NCI-H345 treated with DMSO at 0.1 percent for 48 hours (cell line): ENCODE results near the gene COA8.
"Not testable (repeated sequence)": the region's sequence is repeated elsewhere in the genome, so short reads cannot be mapped to it uniquely, and the experiment has no call there.

ENCODE experiments used
- DNase-seq: peaks from one replicate; lab custom pipeline; 2025; ENCODE audit not compliant: unreplicated experiment; lab: John Stamatoyannopoulos, UW

The COA8 gene

DNA sequence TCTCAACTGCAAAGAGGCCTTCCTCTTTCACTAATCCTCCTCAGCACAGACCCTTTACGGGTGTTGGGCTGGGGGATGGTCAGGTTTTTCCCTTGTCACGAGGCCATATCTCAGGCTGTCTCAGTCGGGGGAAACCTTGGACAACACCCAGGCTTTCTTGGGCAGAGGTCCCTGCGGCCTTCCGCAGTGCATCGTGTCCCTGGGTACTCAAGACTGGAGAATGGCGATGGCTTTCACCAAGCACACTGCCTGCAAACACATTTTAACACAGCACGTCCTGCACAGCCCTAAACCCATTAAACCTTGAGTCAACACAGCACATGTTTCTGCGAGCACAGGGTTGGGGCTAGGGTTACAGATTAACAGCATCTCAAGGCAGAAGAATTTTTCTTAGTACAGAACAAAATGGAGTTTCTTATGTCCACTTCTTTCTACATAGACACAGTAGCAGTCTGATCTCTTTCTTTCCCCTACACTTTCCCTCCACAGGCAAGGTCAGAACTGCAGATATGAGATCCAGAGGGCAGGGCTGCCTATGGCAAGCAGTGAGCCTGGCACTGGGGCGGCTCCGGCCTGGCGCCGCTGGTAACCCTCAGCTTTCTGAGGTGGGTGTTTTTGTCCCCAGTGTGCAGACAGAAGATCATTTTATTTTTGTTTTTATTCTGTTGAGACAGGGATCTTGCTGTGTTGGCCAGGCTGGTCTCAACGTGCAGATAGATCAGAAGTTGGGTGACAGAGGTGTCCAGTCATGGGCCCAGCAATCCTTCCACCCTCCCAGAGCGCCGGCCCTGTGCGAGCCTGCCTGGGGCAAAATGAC, 37.1 kb upstream of the COA8 start:
- not testable (repeated sequence) for DNase-seq

DNA sequence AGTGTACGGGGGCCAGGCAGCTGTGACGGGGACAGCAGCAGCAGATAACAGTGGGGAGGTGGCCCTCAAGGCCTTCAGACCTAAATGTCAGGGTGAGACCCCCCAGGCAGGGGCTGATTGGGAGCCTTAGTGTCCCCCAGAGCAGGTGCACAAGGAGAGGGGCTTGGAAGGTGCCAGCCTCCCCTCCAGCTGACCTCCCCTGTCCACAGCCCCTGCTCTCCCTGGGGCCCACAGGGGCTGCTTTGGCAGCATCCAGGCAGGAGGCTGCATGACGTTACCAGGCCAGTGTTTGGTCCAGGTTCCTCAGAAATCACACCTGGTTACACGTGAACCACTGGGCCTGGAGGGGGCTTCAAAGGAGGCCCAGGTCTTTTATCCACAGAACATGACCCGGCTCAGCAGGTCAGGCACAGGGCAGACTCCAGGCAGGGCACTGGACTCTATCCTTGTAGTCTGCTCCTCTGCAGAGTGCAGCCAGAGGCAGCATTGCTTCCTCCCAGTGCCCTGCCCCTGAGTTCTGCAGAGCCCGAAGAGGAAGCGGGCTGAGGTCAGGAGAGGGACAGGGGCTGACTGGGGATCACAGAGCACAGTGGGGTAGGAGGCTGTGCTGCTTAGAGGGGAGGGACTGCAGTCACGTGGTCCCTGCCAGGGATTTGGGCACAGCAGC, 36.4 kb upstream of the COA8 start:
- no peak for DNase-seq

DNA sequence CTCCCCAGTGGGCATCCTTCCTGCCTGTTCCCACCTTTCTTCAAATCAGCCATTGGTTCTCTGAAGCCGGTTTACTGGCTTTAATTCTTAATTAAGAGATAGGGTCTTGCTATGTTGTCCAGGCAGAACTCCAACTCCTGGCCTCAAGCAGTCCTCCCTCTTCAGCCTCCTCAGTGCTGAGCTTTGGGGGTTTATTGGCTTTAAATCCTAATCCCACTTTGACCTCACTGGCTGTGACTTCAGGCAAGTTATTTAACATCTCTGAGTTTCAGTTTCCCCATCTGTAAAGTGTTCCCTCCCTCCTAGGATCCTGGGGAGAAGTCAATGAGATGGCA, 35.9 kb upstream of the COA8 start:
- DNase-seq, result no peak

DNA sequence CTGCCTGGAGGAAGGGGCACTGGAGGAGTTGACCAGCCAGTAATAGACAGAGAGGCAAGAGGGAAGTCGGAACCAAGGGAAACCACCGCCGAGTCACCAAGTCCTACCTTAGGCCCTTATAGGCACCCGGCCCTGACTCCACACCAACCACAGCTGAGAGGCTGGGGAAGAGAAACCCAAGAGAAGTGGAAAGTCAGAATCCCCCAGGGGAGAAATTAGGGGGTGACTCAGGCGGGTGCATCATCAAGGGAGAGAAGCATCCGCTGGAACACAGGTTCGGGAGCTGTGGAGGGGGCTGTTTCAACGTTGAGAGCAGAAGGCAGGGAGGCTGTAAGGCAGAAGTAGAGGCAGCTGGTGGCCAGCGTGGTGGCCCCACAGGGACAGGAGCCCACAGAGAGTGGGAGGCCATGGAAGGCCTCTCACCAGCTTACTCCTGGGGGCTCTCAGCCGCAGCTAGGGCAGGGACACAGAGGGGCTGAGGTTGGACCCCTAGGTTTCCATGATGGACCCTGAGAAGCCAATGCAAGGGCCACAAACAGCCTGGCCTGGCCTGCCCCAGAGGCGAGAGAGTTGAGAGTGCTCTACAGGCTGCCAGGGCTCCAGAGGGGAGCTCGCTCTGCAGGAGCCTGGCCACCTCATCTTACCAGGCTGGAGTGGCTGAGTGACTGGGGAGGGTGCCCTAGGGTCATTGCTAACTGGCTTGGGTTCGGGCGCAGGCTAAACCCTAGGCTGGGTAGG, 35.2 kb upstream of the COA8 start:
- DNase-seq, result no peak

DNA sequence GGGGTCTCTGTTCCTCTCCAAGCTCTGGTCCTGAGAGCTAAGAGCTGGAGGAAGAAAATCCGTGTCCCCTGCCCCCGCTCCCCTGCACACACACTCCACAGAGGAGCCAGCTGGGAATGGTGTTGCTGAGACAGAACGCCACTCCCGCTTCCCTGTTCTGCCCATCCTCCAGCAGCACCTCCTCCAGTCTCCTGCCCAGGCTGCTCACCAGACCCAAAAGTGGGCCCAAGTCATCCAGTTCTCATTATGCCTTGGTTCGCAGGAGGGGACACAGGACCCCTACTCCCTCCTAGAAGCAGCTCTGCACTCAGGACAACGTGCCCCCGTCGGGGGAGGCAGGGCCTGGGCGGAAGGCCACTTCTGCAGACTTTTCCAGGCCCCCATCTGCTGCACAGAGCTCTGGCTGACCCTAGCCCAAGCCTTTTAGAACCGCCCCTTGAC, 34.6 kb upstream of the COA8 start:
- DNase-seq, result no peak

DNA sequence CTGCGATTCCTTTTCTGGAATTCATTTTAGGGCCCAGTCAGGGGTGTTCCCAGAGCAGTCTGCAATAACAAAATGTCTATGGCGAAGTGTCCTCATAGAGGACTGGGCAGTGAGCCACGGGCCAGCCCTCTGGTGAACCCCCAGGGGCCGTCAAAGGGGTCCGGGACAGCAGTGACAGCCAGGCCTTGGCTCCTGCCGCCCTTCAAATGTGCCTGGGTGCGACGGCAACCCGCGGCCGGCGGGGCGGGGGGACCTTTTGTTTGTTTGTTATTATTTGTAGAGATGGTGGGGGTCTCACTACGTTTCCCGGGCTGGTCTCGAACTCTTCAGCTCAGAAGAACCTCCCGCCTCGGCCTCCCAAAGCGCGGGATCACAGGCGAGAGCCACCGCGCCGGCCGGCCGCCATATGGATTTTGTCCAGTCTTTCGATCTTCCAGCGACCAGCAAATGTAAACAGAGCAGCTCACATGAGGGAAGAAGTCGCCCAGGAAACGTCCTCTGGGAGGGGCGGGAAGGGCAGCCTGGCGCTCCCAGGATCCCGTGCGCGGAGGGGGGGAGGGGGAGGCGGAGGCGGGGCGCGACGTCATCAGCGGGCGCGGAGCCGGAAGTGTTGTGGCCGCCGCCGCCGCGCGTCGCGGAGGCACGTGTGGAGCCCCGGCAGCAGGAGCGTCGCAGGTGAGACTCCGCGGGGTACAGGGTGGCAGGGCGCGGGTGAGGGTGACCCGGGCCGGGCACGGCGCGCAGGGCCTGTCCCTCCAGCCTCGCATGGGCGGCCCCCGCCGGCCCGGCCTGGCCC, 34.0 kb upstream of the COA8 start, which contains the start of gene TRMT61A:
Gene TRMT61A (plus strand): TSS at position 610 of the 796 bp plus-strand sequence. CDS start 783 bp downstream, outside the sequence.
- DNase-seq, result peak; percentile 67

DNA sequence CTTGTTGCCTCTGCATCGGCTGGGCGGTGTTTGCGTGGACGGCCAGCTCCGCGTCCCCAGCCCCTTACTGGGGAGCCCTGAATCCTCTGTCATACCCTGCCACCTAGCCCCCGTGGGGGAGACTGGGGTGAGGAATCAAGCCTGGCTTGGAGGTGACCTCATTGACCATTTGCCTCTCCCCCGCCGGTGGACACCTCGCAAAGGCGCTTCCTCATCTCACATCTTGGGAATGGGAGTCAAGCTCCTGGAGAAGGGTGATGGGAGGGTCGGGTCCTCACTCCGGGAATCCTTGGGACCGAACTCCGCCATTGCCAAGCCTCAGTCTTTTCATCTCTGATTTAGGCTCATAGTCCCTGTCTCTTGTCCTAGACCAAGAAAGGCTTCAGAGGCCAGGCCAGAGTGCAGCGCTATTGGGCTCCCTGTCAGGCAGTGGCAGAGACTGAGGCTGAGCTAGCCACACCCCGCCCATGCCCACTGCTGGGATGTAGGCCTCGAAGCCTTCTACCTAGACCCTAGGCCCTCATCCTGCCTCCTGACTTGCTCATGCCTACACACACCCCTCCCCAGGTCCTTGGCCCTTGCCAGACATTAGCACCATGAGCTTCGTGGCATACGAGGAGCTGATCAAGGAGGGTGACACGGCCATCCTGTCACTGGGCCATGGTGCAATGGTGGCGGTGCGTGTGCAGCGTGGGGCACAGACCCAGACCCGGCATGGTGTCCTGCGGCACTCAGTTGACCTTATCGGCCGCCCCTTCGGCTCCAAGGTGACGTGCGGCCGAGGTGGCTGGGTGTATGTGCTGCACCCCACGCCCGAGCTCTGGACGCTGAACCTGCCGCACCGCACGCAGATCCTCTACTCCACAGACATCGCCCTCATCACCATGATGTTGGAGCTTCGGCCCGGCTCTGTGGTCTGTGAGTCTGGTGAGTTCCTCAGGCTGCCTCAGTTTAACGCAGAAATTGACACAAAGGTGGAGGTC, 33.1 kb upstream of the COA8 start:
- no peak for DNase-seq

DNA sequence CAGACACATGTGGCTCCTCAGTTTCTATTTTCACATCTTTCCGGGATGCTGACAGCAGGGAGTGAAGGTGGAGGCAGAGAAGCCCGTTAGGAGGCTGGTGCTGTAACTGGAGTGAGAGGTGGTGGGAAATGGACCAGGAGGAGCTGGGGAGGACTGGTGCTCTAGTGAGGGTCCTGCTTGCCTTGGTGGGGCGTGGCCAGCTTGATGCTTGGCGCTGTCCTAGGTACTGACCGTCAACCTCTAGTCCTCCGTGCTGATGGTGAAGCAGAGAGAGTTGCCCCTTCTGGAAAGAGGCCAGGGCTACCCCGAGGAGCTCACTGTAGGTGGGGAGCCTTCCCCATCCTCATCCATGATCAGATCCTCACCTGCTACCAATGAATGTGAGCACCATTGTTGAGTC, 32.4 kb upstream of the COA8 start:
- no peak for DNase-seq

DNA sequence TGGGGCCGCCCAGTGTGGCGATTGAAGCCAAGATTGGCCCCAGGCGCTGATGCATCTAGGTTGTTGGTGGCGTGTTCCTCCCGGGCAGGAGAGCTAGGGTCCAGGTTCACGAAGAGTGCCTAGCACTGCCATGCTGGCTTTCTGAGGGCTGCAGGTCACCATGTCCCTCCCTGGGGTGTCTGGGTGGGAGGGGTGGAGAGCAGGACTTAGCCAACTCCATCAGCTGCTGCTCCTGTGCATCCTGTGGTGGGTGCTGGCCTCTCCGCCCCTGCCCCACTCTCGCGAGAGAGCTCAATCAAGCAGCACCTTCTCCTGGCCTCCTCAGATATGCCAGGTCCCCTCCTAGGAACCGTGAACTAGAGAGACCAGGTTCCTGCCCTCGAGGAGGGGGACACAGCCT, 31.9 kb upstream of the COA8 start:
- DNase-seq, result no peak

DNA sequence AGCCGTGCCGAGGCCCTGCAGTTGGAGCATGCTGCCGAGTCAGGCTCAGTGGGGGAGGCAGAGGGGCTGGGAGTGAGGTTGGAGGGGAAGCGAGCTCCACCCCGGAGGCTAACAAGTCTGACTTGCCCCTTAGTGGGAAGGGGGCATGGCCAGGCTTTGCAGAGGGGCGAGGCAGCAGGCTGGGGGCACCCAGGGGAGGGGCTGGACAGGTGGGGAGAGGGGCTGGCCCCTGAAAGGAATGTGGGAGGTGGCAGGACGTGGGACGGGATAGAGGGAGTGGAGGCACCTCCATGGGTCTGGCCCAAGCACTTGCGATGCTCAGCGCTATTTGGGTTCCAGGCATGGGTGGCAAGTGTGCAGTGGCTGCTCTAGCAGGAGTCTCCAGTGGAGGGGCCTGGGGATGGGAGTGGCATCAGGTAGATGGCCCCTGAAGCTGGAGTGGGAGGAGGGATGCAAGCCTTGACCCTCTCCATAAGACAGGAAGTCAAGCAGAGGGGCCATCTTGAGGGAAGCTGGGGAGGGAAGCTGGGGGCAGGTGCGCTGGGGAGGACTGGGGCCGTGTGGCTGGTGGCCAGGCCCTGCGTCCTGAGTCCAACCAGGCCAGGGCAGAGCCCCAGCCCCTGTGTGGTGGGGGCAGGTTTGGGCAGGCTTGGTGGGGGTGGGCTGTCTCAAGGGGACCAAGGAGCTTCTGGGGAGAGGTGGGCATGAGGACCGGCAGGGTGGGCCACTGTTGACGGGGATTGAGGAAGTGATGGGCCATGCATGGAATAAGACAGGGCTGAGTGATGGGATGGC, 31.1 kb upstream of the COA8 start:
- no peak for DNase-seq

DNA sequence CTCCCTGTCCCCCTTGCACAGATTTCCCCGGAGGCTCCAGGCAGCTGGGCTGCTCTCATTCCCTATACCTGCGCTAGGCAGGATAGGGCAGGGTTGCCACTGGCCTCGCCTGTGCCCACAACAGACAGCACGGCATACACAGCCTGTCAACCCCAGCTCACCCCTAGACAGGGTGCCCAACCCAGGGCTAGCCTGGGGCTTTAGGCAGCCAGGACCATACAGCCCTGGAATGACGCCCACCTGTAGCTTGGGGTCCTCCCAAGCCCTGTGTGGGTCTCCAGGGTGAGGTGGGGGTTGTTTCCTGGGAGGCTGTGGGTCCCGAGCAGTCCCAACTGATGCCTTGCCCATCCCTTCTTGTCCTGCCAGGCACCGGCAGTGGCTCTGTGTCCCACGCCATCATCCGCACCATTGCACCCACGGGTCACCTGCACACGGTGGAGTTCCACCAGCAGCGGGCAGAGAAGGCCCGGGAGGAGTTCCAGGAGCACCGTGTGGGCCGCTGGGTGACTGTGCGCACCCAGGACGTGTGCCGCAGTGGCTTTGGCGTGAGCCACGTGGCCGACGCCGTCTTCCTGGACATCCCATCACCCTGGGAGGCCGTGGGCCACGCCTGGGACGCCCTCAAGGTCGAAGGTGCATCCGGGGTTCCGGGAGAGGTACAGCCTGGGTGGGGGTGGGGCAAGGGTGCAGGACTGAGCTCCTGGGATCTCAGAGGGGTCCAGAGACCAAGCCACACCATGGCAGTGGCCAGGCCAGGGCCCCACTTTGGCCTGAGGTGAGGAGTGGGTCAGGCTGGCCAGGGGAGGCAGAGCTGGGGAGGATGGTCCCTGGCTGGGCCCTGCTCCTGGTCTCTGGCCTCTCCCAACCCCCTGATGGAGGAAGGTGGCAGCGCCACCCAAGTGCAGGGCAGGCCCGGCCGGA, 30.3 kb upstream of the COA8 start:
- no peak for DNase-seq

DNA sequence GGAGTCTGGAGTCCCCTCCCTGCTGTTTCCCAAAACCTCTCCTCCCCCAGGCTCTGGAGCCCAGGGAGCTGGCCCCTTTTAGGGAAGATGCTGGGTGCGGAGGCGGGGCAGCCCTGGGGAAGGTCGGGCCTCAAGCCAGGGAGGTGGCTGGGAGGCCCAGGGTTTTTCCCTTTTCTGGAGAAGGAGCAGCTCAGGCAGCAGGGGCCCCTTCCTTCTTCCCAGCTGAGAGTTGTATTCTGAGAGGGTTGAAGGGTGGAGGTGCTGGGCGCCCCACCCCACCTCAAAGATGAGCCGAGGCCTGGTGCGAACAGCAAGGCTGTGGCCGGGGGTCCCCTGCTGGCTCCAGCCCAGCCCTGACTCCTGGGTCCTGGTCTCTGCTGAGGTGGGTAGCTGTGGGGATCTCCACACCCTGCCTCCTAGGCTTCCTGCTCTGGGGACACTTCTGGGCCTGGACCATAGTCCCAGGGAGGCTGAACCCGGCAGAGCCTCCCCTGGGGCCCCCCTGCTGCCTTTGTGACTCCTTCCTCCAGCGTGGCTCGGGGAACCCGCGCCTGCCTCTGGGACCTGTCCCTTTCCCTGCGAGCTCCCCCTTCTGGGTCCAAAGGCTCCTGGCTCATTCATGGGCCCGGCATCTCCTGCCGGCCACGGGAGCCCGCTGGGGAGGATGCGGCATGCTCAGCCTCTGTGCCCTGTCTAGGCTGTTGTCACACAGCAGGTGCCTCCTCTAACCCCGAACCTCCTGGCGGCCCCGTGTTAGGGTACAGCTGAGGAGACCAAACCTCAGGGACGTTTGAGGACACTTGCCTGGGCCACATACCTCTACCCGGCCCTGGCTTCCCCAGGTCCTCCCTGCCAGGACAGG, 29.4 kb upstream of the COA8 start:
- DNase-seq, result no peak

DNA sequence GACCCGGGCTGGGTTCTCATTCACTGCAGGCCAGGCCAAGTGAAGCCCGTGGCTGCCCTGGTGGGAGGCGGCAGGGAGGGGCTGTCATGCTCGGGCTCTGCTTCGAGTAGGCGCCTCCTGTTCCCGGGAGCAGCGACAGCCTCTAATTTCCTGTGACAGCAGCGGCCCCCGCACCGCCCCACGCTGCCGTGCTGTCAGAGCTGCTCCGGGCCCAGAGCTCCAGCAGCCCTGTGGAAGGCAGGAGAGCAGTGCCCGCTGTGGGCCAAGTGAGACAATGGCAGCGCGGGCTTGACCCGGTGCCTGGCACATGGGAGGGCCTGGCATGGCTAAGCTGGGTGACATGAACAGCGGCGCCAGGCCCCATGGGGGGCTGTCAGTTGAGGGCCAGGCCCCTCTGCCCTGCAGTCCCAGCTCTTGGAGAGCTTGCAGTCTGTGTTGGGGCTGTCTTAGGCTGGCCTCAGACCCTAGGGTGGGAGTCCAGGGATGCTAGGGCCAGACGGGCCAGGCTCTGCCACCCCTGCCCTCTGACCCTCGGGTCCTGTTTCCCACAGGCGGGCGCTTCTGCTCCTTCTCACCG, 28.7 kb upstream of the COA8 start:
- no peak for DNase-seq

DNA sequence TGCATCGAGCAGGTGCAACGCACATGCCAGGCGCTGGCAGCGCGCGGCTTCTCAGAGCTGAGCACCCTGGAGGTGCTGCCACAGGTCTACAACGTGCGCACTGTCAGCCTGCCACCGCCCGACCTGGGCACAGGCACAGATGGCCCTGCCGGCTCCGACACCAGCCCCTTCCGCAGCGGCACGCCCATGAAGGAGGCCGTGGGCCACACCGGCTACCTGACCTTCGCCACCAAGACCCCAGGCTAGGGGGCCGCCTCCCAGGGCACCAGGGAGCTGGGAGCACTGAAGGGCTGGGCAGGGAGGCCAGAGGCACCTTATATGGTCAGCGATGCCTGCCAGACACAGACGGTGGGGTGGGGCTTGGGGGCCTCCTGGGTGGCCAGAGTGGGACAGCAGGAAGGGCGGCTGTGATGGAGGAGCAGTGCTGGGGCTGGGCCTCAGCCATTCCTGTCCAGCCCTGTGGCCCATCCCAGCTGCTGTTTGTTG, 28.1 kb upstream of the COA8 start:
- no peak for DNase-seq

DNA sequence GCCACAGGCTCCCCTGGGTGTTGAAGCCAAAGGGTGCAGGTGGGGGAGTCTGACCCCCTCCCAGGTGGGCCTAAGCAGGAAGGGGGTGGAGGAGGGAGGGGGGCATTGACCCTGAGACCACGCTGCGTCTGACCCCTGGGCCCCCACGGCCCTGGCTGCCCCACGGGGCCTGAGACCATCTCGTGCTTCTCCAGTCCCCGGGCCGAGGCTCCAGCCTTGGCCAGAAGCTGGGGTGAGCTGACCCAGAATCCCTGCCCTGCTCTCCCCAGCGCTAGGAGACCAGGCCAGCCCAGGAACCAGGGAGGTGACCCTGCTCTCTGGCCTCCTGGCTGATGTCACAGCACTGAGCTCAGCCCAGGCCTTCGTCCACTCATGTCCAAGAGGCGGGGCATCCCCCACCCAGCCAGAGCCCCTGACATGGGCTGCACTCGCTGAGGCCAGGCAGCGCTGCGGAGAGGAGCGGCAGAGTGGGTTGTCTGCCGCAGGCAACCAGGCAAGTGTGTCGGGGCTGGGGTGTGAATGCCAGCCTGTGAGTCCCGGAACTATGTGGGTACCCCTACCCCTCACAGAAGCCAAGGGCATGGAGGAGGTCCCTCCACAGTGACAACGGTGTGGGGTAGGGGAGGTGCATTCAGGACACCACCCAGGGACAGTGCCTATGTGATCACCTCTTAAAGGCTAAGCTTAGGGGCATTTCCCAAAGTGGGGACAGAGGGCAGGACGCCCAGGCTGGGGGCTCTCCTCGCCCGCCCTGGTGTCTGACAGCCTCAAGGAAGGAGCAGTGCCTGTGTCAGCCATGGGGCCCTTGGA, 27.5 kb upstream of the COA8 start:
- DNase-seq, result no peak
